SK-N-SH (cell line): ENCODE results near the gene SRBD1. TPM values are rescaled to one million over a fixed set of nuclear protein-coding genes. Genes with fewer than 3 reads are reported as not detected.

Source experiments
- CTCF ChIA-PET: fragments of 300-600, 350-600 bp; formaldehyde crosslinking; extraction: SDS; loops from one replicate; lab custom pipeline; 2021; lab: Yijun Ruan, JAX
- POLR2A ChIA-PET: fragments of 350-600 bp; sonication (Branson Sonifier 250); formaldehyde crosslinking; extraction: SDS; loops from one replicate; lab custom pipeline; 2020; ENCODE audit warnings: antibody characterized with exemption, inconsistent platforms; lab: Yijun Ruan, JAX
- DNase-seq: peaks from one replicate; pipeline ENCODE4 v3.0.0; 2012
- H2AFZ ChIP-seq: fragments of 200-600 bp; sonication (generic); 2 replicates; pipeline ENCODE4 v1.8.1; 2016; ENCODE audit warnings: antibody characterized with exemption, mild to moderate bottlenecking, low read depth
- H3F3A ChIP-seq: fragments of 200-600 bp; sonication (generic); replicated peaks from 2 replicates; pipeline ENCODE3; 2016; ENCODE audit warnings: antibody characterized with exemption, mild to moderate bottlenecking; ENCODE audit not compliant: insufficient read depth
- H3K27ac ChIP-seq, 2 experiments: fragments of 200-500 bp in 1 of 2; fragments of 200-600 bp in 1 of 2; sonication (Bioruptor generic) in 1 of 2; sonication (generic), shearing (Covaris generic) in 1 of 2; 2 replicates each; pipeline versions ENCODE4 v1.5.1 to v1.6.1; 2014 to 2016; ENCODE audit warnings: low read depth in 2 of 2, inconsistent platforms in 1 of 2, low read length in 1 of 2, mild to moderate bottlenecking in 1 of 2, mixed read lengths in 1 of 2
- H3K27me3 ChIP-seq: fragments of 200-600 bp; sonication (generic), shearing (Covaris generic); 2 replicates; pipeline ENCODE4 v1.6.1; 2016; ENCODE audit warnings: mixed run types; ENCODE audit not compliant: insufficient read depth
- H3K36me3 ChIP-seq, 2 experiments: fragments of 200-500 bp in 1 of 2; fragments of 200-600 bp in 1 of 2; sonication (Bioruptor generic) in 1 of 2; sonication (generic) in 1 of 2; replicated peaks in 1 of 2; 2 replicates each; pipeline versions ENCODE3 to v1.5.1; 2014 to 2016; ENCODE audit warnings: low read length in 1 of 2, mild to moderate bottlenecking in 1 of 2; ENCODE audit not compliant: insufficient read depth in 2 of 2, control insufficient read depth in 1 of 2
- H3K4me1 ChIP-seq, 2 experiments: fragments of 200-500 bp in 1 of 2; fragments of 200-600 bp in 1 of 2; sonication (Bioruptor generic) in 1 of 2; sonication (generic), shearing (Covaris generic) in 1 of 2; 2 replicates each; pipeline versions ENCODE4 v1.5.1 to v1.6.1; 2014 to 2016; ENCODE audit warnings: low read depth in 1 of 2, low read length in 1 of 2, mixed run types in 1 of 2; ENCODE audit not compliant: insufficient read depth in 2 of 2, control insufficient read depth in 1 of 2
- H3K4me2 ChIP-seq: fragments of 200-600 bp; sonication (generic), shearing (Covaris generic); 2 replicates; pipeline ENCODE4 v1.6.1; 2017; ENCODE audit warnings: mixed run types
- H3K4me3 ChIP-seq, 2 experiments: fragments of 200-500 bp in 1 of 2; fragments of 200-600 bp in 1 of 2; sonication (Bioruptor generic) in 1 of 2; sonication (generic), shearing (Covaris generic) in 1 of 2; 2 replicates each; pipeline versions ENCODE4 v1.5.1 to v1.8.1; 2014 to 2016; ENCODE audit warnings: low read depth in 2 of 2, inconsistent platforms in 1 of 2, low read length in 1 of 2, mild to moderate bottlenecking in 1 of 2, mixed read lengths in 1 of 2, moderate library complexity in 1 of 2
- H3K79me2 ChIP-seq: fragments of 200-600 bp; sonication (generic); 2 replicates; pipeline ENCODE4 v1.8.1; 2017; ENCODE audit warnings: mild to moderate bottlenecking; ENCODE audit not compliant: insufficient read depth
- H3K9ac ChIP-seq: fragments of 200-600 bp; sonication (generic); 2 replicates; pipeline ENCODE4 v1.6.1; 2017; ENCODE audit warnings: mixed run types
- H3K9me2 ChIP-seq: fragments of 200-600 bp; sonication (generic); 2 replicates; pipeline ENCODE4 v1.6.1; 2017; ENCODE audit warnings: mixed run types
- H3K9me3 ChIP-seq: fragments of 200-600 bp; sonication (generic); 2 replicates; pipeline ENCODE4 v1.6.1; 2017; ENCODE audit warnings: mixed run types, mild to moderate bottlenecking, moderate library complexity
- H4K20me1 ChIP-seq: fragments of 200-600 bp; sonication (generic); 2 replicates; pipeline ENCODE4 v1.6.1; 2017; ENCODE audit warnings: mild to moderate bottlenecking, mixed run types; ENCODE audit not compliant: insufficient read depth
- CHD2 ChIP-seq: fragments of 150-350 bp; IDR thresholded peaks from 2 replicates; pipeline ENCODE4 v1.6.1; 2018; ENCODE audit warnings: low read length; ENCODE audit not compliant: partially characterized antibody
- ELF1 ChIP-seq: IDR thresholded peaks from 2 replicates; pipeline ENCODE4 v1.4.0; 2012
- FOSL2 ChIP-seq: IDR thresholded peaks from 2 replicates; pipeline ENCODE4 v1.4.0; 2012; ENCODE audit warnings: low read depth, mild to moderate bottlenecking, moderate library complexity, borderline replicate concordance
- FOXM1 ChIP-seq: IDR thresholded peaks from 2 replicates; pipeline ENCODE4 v1.4.0; 2012; ENCODE audit warnings: low read depth, mild to moderate bottlenecking
- GABPA ChIP-seq: IDR thresholded peaks from 2 replicates; pipeline ENCODE4 v1.4.0; 2012; ENCODE audit warnings: low read depth, mild to moderate bottlenecking
- JUND ChIP-seq: IDR thresholded peaks from 2 replicates; pipeline ENCODE4 v1.4.0; 2012
- MAX ChIP-seq: IDR thresholded peaks from 2 replicates; pipeline ENCODE4 v1.4.0; 2012; ENCODE audit warnings: low read depth
- MEF2A ChIP-seq: IDR thresholded peaks from 2 replicates; pipeline ENCODE4 v1.4.0; 2012; ENCODE audit warnings: low read depth, borderline replicate concordance
- MXI1 ChIP-seq: IDR thresholded peaks from 2 replicates; pipeline ENCODE4 v1.6.1; 2012; ENCODE audit warnings: mild to moderate bottlenecking, low read depth, low read length, improper control_type of control experiment
- NFIC ChIP-seq: IDR thresholded peaks from 2 replicates; pipeline ENCODE4 v1.4.0; 2012; ENCODE audit warnings: borderline replicate concordance
- NRF1 ChIP-seq: IDR thresholded peaks from 2 replicates; pipeline ENCODE4 v1.6.1; 2012; ENCODE audit warnings: low read depth, mild to moderate bottlenecking, low read length
- POLR2AphosphoS5 ChIP-seq: IDR thresholded peaks from 2 replicates; pipeline ENCODE4 v1.6.1; 2012; ENCODE audit warnings: low read depth, low read length
- RAD21 ChIP-seq: IDR thresholded peaks from 2 replicates; pipeline ENCODE4 v1.6.1; 2012; ENCODE audit warnings: mild to moderate bottlenecking, low read length
- RCOR1 ChIP-seq: fragments of 150-350 bp; IDR thresholded peaks from 2 replicates; pipeline ENCODE4 v1.6.1; 2017; ENCODE audit warnings: antibody characterized with exemption, low read length
- REST ChIP-seq: IDR thresholded peaks from 2 replicates; pipeline ENCODE4 v1.6.1; 2012; ENCODE audit warnings: mild to moderate bottlenecking, low read depth, low read length, moderate library complexity
- RFX5 ChIP-seq: IDR thresholded peaks from 2 replicates; pipeline ENCODE4 v1.6.1; 2012; ENCODE audit warnings: mild to moderate bottlenecking, improper control_type of control experiment, low read length
- RXRA ChIP-seq: IDR thresholded peaks from 2 replicates; pipeline ENCODE4 v1.4.0; 2012; ENCODE audit warnings: low read depth, mild to moderate bottlenecking, borderline replicate concordance
- SIN3A ChIP-seq: IDR thresholded peaks from 2 replicates; pipeline ENCODE4 v1.6.1; 2012; ENCODE audit warnings: low read depth, mild to moderate bottlenecking, low read length, moderate library complexity, borderline replicate concordance
- SMC3 ChIP-seq: IDR thresholded peaks from 2 replicates; pipeline ENCODE4 v1.6.1; 2012; ENCODE audit warnings: low read depth, low read length, improper control_type of control experiment
- TAF1 ChIP-seq: IDR thresholded peaks from 2 replicates; pipeline ENCODE4 v1.6.1; 2012; ENCODE audit warnings: low read depth, mild to moderate bottlenecking, low read length, moderate library complexity, borderline replicate concordance
- TEAD4 ChIP-seq: IDR thresholded peaks from 2 replicates; pipeline ENCODE4 v1.4.0; 2012; ENCODE audit warnings: mild to moderate bottlenecking, borderline replicate concordance; ENCODE audit not compliant: insufficient read depth
- USF1 ChIP-seq: IDR thresholded peaks from 2 replicates; pipeline ENCODE4 v1.4.0; 2012; ENCODE audit warnings: low read depth, borderline replicate concordance
- USF2 ChIP-seq: fragments of 150-350 bp; IDR thresholded peaks from 2 replicates; pipeline ENCODE4 v1.6.1; 2017; ENCODE audit warnings: antibody characterized with exemption, low read length, low read depth, borderline replicate concordance
- YY1 ChIP-seq: IDR thresholded peaks from 2 replicates; pipeline ENCODE4 v1.4.0; 2012; ENCODE audit warnings: low read depth, mild to moderate bottlenecking
- ZBTB33 ChIP-seq: IDR thresholded peaks from 2 replicates; pipeline ENCODE4 v1.4.0; 2012; ENCODE audit warnings: low read depth, borderline replicate concordance
- WGBS: methylation state at CpG from one replicate; pipeline ENCODE4 v1.1.6; 2017; ENCODE audit warnings: low lambda C conversion rate; 5-methylcytosine and 5-hydroxymethylcytosine counted together
- polyA plus RNA-seq, 3 experiments: library from polyadenylated mRNA; depleted of rRNA; stranded (reverse); fragments of >200 nt; gene quantifications; 2 replicates each; pipeline ENCODE4 v1.2.3, GENCODE V29; 2012

The SRBD1 gene
- polyA plus RNA-seq (2012; rRNA removed): 3.2 and 3.3 TPM in 2 replicates
- 5.3 and 5.6 TPM in 2 replicates for polyA plus RNA-seq (2012; cell fraction: cytosol; rRNA removed)
- polyA plus RNA-seq (2012; cell fraction: nucleus; rRNA removed): 1.4 and 3.9 TPM in 2 replicates

- peak within 1 kb of the TSS; percentile 83 to 89 for H3K27ac ChIP-seq
- H3K9me2 ChIP-seq: no peaks in the 10 kb centered on the region
- peak within 1 kb of the TSS; percentile 97 for H2AFZ ChIP-seq
- H3K4me2 ChIP-seq: peak within 1 kb of the TSS; percentile 70
- H3K36me3 ChIP-seq: no peaks in the 10 kb centered on the region
- H3K4me1 ChIP-seq: peaks cover 5 to 14% of the 10 kb centered on the region in 2 experiments; a peak in 3 of 4 replicates
- H3F3A ChIP-seq: peaks cover 5% of the 10 kb centered on the region
- ChIA-PET CTCF (interaction anchor here (0.6 to 11.5 kb wide), 8 partner anchors 15 to 1322 kb away, joined by 3 to 109 read pairs (median 3); no protein-coding TSS in a partner anchor), POLR2A (interaction anchor here (0.7 to 1.4 kb wide), 3 partner anchors 26 to 438 kb away, joined by 3 to 4 read pairs (median 3); no protein-coding TSS in a partner anchor)
- no peaks in the 10 kb centered on the region for H3K9me3 ChIP-seq
- no peaks in the 10 kb centered on the region for H3K27me3 ChIP-seq
- peak; percentile 92 for DNase-seq
- peak within 1 kb of the TSS; percentile 77 to 91 for H3K4me3 ChIP-seq
- no peaks in the 10 kb centered on the region for H4K20me1 ChIP-seq
- H3K9ac ChIP-seq: peak within 1 kb of the TSS; percentile 65
- peaks cover 41% of the 10 kb centered on the region for H3K79me2 ChIP-seq
- 2% methylated on average over 41 of the region's 44 CpGs for WGBS
- TF ChIP-seq REST (no peak), NRF1 (no peak), SMC3 (no peak), YY1 (no peak), RFX5 (peak; percentile 36; the same call in 1 of the 2 replicates), RXRA (no peak), MXI1 (peak; percentile 97), MEF2A (no peak), USF2 (no peak), FOSL2 (no peak), NFIC (no peak), POLR2AphosphoS5 (peak; percentile 95), MAX (peak; percentile 94), ZBTB33 (0 out of 2 replicates have a peak, but pooled peaks have one; percentile 44), RCOR1 (peak; percentile 47; the same call in 1 of the 2 replicates), TEAD4 (0 out of 2 replicates have a peak, but pooled peaks have one; percentile 26), CHD2 (peak; percentile 75), ELF1 (peak; percentile 86), SIN3A (peak; percentile 92), RAD21 (no peak), JUND (0 out of 2 replicates have a peak, but pooled peaks have one; percentile 0), USF1 (0 out of 2 replicates have a peak, but pooled peaks have one; percentile 32), FOXM1 (0 out of 2 replicates have a peak, but pooled peaks have one; percentile 11), TAF1 (peak; percentile 67), GABPA (peak; percentile 96)
Observed at GRCh38 chr2:45611020-45611859, at the start of gene SRBD1. Gene SRBD1, minus strand, starts transcription at chr2:45611267. Its CDS starts 5,826 bp downstream, at chr2:45605441.
